Gastrocnemius medialis (tissue), 4 donors: ENCODE results near the gene CDK5RAP1. TPM values are rescaled to one million over a fixed set of nuclear protein-coding genes. Genes with fewer than 3 reads are reported as not detected.

Experiments used
- ATAC-seq, 2 donors: fragments of 150-250 bp; one replicate each; pipeline ENCODE4 v1.9.1; 2016
- DNase-seq, 2 donors: peaks; one replicate each; pipeline ENCODE4 v3.0.0-alpha.2; 2019
- H3K27ac ChIP-seq, 4 donors: fragments of 200-600 bp; sonication (generic); 1 replicate in 1 of 4; 2 replicates in 3 of 4; pipeline ENCODE4 v1.5.1; 2016 to 2018; ENCODE audit warnings: mild to moderate bottlenecking in 2 of 4, moderate library complexity in 1 of 4
- H3K27me3 ChIP-seq, 3 donors: fragments of 200-600 bp; sonication (generic) in 2 of 3; 1 replicate in 1 of 3; 2 replicates in 2 of 3; pipeline versions ENCODE4 v1.5.1 to v1.6.0; 2016 to 2019; ENCODE audit warnings: mild to moderate bottlenecking in 1 of 3, moderate library complexity in 1 of 3
- H3K36me3 ChIP-seq, 2 donors: fragments of 200-600 bp; sonication (generic) in 1 of 2; one replicate each; pipeline ENCODE4 v1.5.1; 2017 to 2018
- H3K4me1 ChIP-seq, 2 donors: fragments of 200-600 bp; sonication (generic) in 1 of 2; one replicate each; pipeline ENCODE4 v1.5.1; 2016 to 2017; ENCODE audit warnings: mild to moderate bottlenecking in 2 of 2
- H3K4me3 ChIP-seq, 4 donors: fragments of 200-600 bp; sonication (generic) in 3 of 4; 1 replicate in 1 of 4; 2 replicates in 3 of 4; pipeline ENCODE4 v1.5.1; 2016 to 2019; ENCODE audit warnings: mild to moderate bottlenecking in 2 of 4
- H3K9me3 ChIP-seq, 3 donors: fragments of 200-600 bp; sonication (generic) in 2 of 3; 1 replicate in 1 of 3; 2 replicates in 2 of 3; pipeline ENCODE4 v1.5.1; 2016 to 2019
- POLR2A ChIP-seq, 2 donors: fragments of 450-650 bp; IDR thresholded peaks; one replicate each; pipeline ENCODE4 v1.6.1; 2017; ENCODE audit warnings: antibody characterized with exemption in 2 of 2, mild to moderate bottlenecking in 2 of 2, moderate library complexity in 2 of 2
- in situ Hi-C, 4 donors: fragments of 200-750 bp; cut with MboI; loops; one replicate each; pipeline versions ENCODE4 v1.15.0 to v1.8.0; 2017; ENCODE audit warnings: low sequenced_read_pairs in 4 of 4
- intact Hi-C: fragments of 100-400 bp; cut with DNase I; formaldehyde crosslinking; loops from one replicate; pipeline ENCODE4 v1.15.1; 2023; ENCODE audit warnings: low total_unique reads
- total RNA-seq, 4 donors: library from RNA; depleted of rRNA; stranded (reverse); fragments of >200 nt; gene quantifications; one replicate each; pipeline versions ENCODE4 v1.1.0 to v1.2.3, GENCODE V29; 2016
- TF ChIP-seq, protein P1 (sequence below), 5 experiments: fragments of 450-650 bp in 3 of 5; fragments of 200-600 bp in 2 of 5; sonication (generic) in 2 of 5; IDR thresholded peaks in 4 of 5; conservative IDR thresholded peaks in 1 of 5; 1 replicate in 4 of 5; 2 replicates in 1 of 5; pipeline ENCODE4 v1.5.1; 2016 to 2019; ENCODE audit warnings: antibody characterized with exemption in 5 of 5, mild to moderate bottlenecking in 3 of 5, moderate library complexity in 3 of 5

Gene CDK5RAP1
- total RNA-seq, 4 donors from 2014 or later = 23.2 to 27.6 (median 25.8) TPM

- no peaks in the 10 kb centered on the region for H3K36me3 ChIP-seq
- no peak overlapping the region for H3K27ac ChIP-seq
- TF ChIP-seq, protein P1, sequence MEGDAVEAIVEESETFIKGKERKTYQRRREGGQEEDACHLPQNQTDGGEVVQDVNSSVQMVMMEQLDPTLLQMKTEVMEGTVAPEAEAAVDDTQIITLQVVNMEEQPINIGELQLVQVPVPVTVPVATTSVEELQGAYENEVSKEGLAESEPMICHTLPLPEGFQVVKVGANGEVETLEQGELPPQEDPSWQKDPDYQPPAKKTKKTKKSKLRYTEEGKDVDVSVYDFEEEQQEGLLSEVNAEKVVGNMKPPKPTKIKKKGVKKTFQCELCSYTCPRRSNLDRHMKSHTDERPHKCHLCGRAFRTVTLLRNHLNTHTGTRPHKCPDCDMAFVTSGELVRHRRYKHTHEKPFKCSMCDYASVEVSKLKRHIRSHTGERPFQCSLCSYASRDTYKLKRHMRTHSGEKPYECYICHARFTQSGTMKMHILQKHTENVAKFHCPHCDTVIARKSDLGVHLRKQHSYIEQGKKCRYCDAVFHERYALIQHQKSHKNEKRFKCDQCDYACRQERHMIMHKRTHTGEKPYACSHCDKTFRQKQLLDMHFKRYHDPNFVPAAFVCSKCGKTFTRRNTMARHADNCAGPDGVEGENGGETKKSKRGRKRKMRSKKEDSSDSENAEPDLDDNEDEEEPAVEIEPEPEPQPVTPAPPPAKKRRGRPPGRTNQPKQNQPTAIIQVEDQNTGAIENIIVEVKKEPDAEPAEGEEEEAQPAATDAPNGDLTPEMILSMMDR (IDR thresholded peaks at IDR 0.05 in 4 of 5, conservative IDR thresholded peaks at IDR 0.05 in 1 of 5) = no peak
- TF ChIP-seq POLR2A (IDR thresholded peaks at IDR 0.05) = no peak
- intact Hi-C loops (no loop called here), in situ Hi-C loops (no loop called here)
- no peaks in the 10 kb centered on the region for H3K9me3 ChIP-seq
- ATAC-seq (no peak), DNase-seq (no peak)
- no peaks in the 10 kb centered on the region for H3K4me1 ChIP-seq
- peaks cover 0 to 23% (median 0%) of the 10 kb centered on the region in 3 donors for H3K27me3 ChIP-seq
- no peak overlapping the region for H3K4me3 ChIP-seq
These were observed 64.2 kb downstream of the CDK5RAP1 start for GRCh38 chr20:33337119-33337518.

DNA sequence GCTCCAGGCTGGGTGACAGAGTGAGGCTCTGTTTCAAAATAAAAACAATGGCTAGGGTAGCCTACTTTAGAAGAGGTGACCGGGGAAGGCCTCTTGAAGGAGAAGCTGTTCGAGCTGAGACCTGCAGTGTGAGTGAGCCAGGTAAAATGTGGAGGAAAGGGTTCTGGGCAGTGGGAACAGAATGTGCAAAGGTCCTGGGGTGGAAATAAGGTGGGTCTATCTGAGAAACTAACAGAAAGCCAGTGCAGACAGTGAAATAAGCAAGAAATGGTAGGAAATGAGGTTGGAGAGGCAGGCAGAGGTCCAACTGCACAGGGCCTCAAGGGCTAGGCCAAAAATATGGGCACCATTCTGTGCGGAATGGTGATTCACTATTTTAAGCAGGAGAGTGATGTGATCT, 64.9 kb downstream of the CDK5RAP1 start:
- Histone ChIP-seq H3K27me3 (peaks cover 0 to 23% (median 0%) of the 10 kb centered on the region in 3 donors), H3K4me3 (no peak overlapping the region), H3K27ac (no peak overlapping the region), H3K4me1 (no peaks in the 10 kb centered on the region), H3K9me3 (no peaks in the 10 kb centered on the region), H3K36me3 (no peaks in the 10 kb centered on the region)
- in situ Hi-C loops (no loop called here), intact Hi-C loops (no loop called here)
- ATAC-seq = no peak
- no peak for DNase-seq
- no peak for TF ChIP-seq POLR2A (IDR thresholded peaks at IDR 0.05)
- TF ChIP-seq, protein P1 (IDR thresholded peaks at IDR 0.05 in 4 of 5, conservative IDR thresholded peaks at IDR 0.05 in 1 of 5) = no peak

GRCh38 chr20:33334111-33334510, 67.2 kb downstream of the CDK5RAP1 start:
- TF ChIP-seq, protein P1 (IDR thresholded peaks at IDR 0.05 in 4 of 5, conservative IDR thresholded peaks at IDR 0.05 in 1 of 5) = no peak
- TF ChIP-seq POLR2A (IDR thresholded peaks at IDR 0.05) = no peak
- Histone ChIP-seq H3K27me3 (peaks cover 0 to 17% (median 0%) of the 10 kb centered on the region in 3 donors), H3K4me3 (no peak overlapping the region), H3K4me1 (no peaks in the 10 kb centered on the region), H3K27ac (no peak overlapping the region), H3K36me3 (no peaks in the 10 kb centered on the region), H3K9me3 (no peaks in the 10 kb centered on the region)
- ATAC-seq (no peak), DNase-seq (no peak)
- intact Hi-C loops = no loop called here
- in situ Hi-C loops = no loop called here

- Histone ChIP-seq H3K4me3 (no peak overlapping the region), H3K9me3 (no peaks in the 10 kb centered on the region), H3K4me1 (no peaks in the 10 kb centered on the region), H3K36me3 (no peaks in the 10 kb centered on the region), H3K27ac (no peak overlapping the region), H3K27me3 (peaks cover 0 to 19% (median 0%) of the 10 kb centered on the region in 3 donors)
- in situ Hi-C loops = no loop called here
- intact Hi-C loops = no loop called here
- ATAC-seq = no peak
- DNase-seq = no peak
- TF ChIP-seq POLR2A (IDR thresholded peaks at IDR 0.05) = no peak
- TF ChIP-seq, protein P1 (IDR thresholded peaks at IDR 0.05 in 4 of 5, conservative IDR thresholded peaks at IDR 0.05 in 1 of 5) = no peak
These were observed 67.7 kb downstream of the CDK5RAP1 start for GRCh38 chr20:33333616-33334015.

DNA sequence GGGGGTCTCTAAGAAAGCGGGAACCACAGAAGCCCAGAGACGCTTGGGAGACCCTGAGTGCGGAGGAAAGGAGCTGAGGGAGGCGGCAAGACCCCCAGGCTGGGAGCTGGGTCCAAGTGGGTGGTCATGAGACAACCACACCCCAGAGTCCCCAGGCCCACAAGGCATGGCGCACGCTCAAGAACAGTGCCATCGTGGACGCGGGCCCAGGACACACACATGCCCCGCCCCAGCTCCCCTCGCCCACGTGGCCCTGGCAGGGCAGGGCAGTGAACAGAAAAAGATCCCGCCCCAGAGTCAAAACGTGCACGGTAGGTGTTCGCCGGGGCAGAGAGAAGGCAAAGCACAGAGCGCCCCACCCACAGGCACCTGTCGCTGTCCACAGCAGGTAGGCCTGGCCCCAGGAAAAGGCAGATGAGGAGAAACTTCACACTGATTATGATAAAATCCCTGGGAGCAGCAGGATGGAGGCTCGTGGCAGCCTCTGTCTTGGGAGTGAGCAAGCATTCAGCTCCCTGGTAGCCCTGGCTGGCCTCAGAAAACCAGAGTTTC, 68.3 kb downstream of the CDK5RAP1 start:
- in situ Hi-C loops = no loop called here

More for the DNA sequence above, 68.3 kb downstream of the CDK5RAP1 start:
- ATAC-seq (no peak), DNase-seq (no peak)
- Histone ChIP-seq H3K4me1 (no peaks in the 10 kb centered on the region), H3K27me3 (peaks cover 0 to 19% (median 0%) of the 10 kb centered on the region in 3 donors), H3K9me3 (no peaks in the 10 kb centered on the region), H3K4me3 (no peak overlapping the region), H3K27ac (no peak overlapping the region), H3K36me3 (no peaks in the 10 kb centered on the region)
- TF ChIP-seq POLR2A (IDR thresholded peaks at IDR 0.05) = no peak
- TF ChIP-seq, protein P1 (IDR thresholded peaks at IDR 0.05 in 4 of 5, conservative IDR thresholded peaks at IDR 0.05 in 1 of 5) = no peak
- intact Hi-C loops = no loop called here
